Measurements from ENCODE around the gene EXOC3. TPM values are rescaled to one million over a fixed set of nuclear protein-coding genes. Genes with fewer than 3 reads are reported as not detected.

EXOC3 gene
- total RNA-seq, 1 donor, result 32.4 TPM

GRCh38 chr5:465591-466403, 22.8 kb downstream of the EXOC3 start:
- H3K4me3 ChIP-seq (ENCODE audit: low read depth, low read length), result no peak overlapping the region
- no peak for DNase-seq (ENCODE audit: low read depth)
- TF ChIP-seq, protein P1, sequence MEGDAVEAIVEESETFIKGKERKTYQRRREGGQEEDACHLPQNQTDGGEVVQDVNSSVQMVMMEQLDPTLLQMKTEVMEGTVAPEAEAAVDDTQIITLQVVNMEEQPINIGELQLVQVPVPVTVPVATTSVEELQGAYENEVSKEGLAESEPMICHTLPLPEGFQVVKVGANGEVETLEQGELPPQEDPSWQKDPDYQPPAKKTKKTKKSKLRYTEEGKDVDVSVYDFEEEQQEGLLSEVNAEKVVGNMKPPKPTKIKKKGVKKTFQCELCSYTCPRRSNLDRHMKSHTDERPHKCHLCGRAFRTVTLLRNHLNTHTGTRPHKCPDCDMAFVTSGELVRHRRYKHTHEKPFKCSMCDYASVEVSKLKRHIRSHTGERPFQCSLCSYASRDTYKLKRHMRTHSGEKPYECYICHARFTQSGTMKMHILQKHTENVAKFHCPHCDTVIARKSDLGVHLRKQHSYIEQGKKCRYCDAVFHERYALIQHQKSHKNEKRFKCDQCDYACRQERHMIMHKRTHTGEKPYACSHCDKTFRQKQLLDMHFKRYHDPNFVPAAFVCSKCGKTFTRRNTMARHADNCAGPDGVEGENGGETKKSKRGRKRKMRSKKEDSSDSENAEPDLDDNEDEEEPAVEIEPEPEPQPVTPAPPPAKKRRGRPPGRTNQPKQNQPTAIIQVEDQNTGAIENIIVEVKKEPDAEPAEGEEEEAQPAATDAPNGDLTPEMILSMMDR (IDR thresholded peaks at IDR 0.05; ENCODE audit: insufficient read depth, low read depth, low read length), result no peak

DNA sequence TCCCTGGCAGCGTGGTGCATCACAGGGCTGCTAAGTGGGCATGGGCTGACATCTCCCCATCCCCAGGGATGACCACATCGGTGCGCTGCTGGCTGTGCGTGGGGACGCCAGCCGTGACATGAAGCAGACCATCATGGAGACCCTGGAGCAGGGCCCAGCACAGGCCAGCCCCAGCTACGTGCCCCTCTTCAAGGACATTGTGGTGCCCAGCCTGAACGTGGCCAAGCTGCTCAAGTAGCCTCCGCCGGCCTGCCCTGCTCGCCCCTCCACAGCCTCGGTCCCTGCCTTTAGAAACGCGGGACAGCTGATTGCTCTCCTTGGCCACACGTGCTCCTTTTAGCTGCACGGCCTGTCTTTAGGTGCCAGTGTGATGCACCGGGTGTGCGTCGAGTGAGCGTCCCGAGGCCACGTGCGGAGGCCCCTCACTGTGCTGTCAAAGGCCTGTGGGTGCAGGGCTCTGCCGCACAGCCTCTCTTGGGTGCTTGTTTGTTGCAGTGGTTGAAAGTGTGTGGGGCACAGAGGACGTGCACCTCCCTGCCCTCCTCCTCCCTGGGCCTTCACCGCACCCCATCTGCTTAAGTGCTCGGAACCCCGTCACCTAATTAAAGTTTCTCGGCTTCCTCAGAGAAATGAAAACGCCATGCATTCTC, 23.8 kb downstream of the EXOC3 start:
- TF ChIP-seq, protein P1 (IDR thresholded peaks at IDR 0.05; ENCODE audit: insufficient read depth, low read depth, low read length), result no peak
- no peak overlapping the region for H3K4me3 ChIP-seq (ENCODE audit: low read depth, low read length)
- no peak for DNase-seq (ENCODE audit: low read depth)

- DNase-seq (ENCODE audit: low read depth), result no peak
- no peak overlapping the region for H3K4me3 ChIP-seq (ENCODE audit: low read depth, low read length)
- TF ChIP-seq, protein P1 (IDR thresholded peaks at IDR 0.05; ENCODE audit: insufficient read depth, low read depth, low read length), result no peak
Observed at GRCh38 chr5:468401-468800, 25.4 kb downstream of the EXOC3 start.

DNA sequence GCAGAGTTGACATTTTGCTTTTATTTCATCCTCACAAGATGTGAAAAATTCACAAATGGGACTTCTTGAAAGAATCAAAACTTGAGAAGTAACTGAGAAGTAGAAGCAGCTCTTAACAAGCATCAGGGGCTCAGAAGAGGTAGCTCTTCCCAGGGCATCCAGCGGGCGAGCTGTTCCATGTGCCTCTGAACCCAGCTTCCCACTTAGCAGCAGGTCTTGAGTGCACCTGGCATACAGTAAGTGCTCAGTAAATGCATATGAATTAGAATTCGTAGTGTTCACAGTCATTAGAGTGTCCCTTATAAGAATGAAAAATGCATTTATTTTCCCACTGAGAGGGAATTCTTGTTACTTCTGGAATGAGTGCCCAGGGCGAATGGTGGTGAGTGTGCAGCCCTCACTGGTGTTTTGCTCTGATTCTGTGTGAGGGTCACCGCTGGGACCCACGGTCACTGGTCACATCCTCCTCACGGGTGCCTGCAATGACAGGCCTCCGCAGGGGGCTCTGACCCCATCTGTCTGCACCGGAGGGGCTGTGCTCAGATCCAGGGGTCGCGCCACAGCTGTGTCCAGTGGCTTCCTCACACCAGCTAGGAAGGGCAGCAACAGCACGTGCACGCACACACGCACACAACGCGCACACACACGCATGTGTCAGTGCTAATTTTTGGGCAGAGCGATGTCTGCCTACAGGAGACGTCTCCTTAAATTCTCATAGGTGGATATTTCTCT, 26.9 kb downstream of the EXOC3 start:
- TF ChIP-seq, protein P1 (IDR thresholded peaks at IDR 0.05; ENCODE audit: insufficient read depth, low read depth, low read length), result no peak
- no peak for DNase-seq (ENCODE audit: low read depth)
- H3K4me3 ChIP-seq (ENCODE audit: low read depth, low read length), result no peak overlapping the region

DNA sequence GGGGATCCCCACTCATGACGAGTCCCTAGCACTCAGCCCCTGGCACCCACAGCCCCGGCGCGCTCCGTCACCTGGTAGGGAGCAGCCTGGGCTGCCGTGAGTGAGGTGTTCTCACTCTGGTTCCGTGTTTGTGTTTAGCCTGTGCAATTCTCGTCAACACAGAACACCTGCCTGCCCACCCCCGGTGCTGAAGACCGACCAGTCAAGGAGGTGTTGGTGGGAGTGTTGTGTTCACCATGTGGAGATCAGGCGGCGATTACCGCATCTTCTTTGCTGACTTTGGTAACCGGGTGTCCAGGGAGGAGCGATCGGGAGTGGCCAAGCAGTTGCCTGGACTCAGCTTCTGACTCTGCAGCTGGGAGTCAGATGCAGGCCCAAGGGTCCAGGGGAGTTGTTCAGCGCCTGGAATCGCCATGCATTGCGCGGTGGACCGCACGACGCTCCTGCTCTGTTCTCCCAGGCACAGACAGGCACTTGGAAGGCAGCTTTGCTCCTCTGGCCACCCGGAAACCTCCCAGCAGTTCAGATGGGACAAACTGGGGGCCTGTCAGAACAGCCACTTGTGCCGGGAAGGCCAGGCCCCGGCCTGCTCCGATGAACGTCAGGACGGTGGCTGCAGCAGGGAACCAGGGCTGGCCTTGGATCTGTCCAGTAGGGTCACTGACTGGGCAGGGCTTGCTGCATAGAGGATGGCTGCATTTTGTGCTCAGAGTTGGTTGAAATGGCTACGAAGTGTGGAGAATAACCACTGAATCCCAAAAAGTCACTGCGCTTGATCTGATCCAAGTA, 28.2 kb downstream of the EXOC3 start:
- H3K4me3 ChIP-seq (ENCODE audit: low read depth, low read length), result no peak overlapping the region
- DNase-seq (ENCODE audit: low read depth), result no peak
- TF ChIP-seq, protein P1 (IDR thresholded peaks at IDR 0.05; ENCODE audit: insufficient read depth, low read depth, low read length), result no peak

DNA sequence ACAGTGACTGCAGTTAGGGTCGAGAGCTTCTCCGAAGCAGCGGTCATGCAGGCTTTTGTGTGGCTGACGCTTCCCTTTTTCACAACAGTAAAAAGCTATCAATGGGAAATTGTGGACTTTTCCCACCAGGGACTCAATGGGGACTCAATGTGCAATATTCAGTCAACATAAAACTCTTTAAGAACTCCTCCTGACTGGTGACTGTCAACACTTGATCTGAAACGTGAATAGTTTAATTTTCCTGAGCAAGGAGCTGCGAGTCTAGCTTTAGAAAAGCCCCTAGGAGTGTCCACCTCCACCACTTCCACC, 28.7 kb downstream of the EXOC3 start:
- no peak for DNase-seq (ENCODE audit: low read depth)
- TF ChIP-seq, protein P1 (IDR thresholded peaks at IDR 0.05; ENCODE audit: insufficient read depth, low read depth, low read length), result no peak

More for the DNA sequence above, 28.7 kb downstream of the EXOC3 start:
- peak overlapping the region; percentile 75 for H3K4me3 ChIP-seq (ENCODE audit: low read depth, low read length)
